Astrocyte of the spinal cord (primary cell): ENCODE results near the gene MAP3K1.

Experiments used
- DNase-seq: peaks from one replicate; pipeline ENCODE4 v3.0.0; 2011; ENCODE audit warnings: low read depth, low spot score
- H3K4me3 ChIP-seq: 2 replicates; pipeline ENCODE4 v1.5.1; 2011; ENCODE audit warnings: low read depth, mild to moderate bottlenecking, low read length, moderate library complexity
- in situ Hi-C: cut with HindIII; loops from 2 replicates; pipeline ENCODE4 v1.10.0; 2017; ENCODE audit warnings: low sequenced_read_pairs
- TF ChIP-seq, protein P1 (sequence below): IDR thresholded peaks from 2 replicates; pipeline ENCODE4 v1.5.1; 2012; ENCODE audit warnings: low read depth, mild to moderate bottlenecking, low read length, inconsistent platforms

The MAP3K1 gene

DNA sequence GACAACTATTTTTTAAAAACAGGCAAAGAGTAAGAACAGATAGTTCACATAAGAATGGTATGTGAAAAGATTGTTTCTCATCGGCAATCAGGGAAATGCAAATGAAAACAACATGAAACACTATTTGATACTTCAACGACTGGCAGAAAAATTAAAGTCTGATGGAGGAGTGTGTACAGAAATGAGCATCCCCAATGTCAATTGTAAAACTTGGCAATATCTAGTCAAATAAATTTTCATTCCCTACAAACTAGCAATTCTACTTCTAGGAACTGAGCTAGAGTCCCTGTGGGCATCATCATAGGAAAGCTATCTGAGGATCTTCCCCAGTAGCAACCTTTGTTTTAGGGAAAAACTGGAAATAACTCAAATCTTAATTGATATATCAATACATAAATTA lies 29.0 kb upstream of the MAP3K1 start:
- no peak for DNase-seq
- TF ChIP-seq, protein P1, sequence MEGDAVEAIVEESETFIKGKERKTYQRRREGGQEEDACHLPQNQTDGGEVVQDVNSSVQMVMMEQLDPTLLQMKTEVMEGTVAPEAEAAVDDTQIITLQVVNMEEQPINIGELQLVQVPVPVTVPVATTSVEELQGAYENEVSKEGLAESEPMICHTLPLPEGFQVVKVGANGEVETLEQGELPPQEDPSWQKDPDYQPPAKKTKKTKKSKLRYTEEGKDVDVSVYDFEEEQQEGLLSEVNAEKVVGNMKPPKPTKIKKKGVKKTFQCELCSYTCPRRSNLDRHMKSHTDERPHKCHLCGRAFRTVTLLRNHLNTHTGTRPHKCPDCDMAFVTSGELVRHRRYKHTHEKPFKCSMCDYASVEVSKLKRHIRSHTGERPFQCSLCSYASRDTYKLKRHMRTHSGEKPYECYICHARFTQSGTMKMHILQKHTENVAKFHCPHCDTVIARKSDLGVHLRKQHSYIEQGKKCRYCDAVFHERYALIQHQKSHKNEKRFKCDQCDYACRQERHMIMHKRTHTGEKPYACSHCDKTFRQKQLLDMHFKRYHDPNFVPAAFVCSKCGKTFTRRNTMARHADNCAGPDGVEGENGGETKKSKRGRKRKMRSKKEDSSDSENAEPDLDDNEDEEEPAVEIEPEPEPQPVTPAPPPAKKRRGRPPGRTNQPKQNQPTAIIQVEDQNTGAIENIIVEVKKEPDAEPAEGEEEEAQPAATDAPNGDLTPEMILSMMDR = no peak
- in situ Hi-C loops = no loop called here
- no peak overlapping the region for H3K4me3 ChIP-seq

DNA sequence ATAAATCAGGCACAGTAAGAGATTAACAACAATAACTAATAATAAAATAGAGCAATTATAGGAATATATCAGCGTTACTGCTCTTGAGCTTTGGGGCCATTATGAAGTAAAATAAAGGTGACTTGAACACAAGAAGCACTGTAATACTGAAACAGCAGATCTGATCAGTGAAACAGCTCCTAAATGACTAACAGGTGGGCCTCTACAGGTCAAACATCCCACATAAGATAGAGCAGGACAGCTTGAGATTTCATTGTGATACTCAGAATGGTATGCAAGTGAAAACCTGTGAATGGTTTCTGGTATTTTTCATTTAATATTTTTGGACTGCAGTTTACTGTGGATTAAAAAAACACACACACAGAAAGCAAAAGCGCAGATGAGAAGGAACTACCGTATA lies 24.0 kb upstream of the MAP3K1 start:
- TF ChIP-seq, protein P1 = no peak
- DNase-seq = no peak
- no peak overlapping the region for H3K4me3 ChIP-seq
- in situ Hi-C loops = no loop called here

DNA sequence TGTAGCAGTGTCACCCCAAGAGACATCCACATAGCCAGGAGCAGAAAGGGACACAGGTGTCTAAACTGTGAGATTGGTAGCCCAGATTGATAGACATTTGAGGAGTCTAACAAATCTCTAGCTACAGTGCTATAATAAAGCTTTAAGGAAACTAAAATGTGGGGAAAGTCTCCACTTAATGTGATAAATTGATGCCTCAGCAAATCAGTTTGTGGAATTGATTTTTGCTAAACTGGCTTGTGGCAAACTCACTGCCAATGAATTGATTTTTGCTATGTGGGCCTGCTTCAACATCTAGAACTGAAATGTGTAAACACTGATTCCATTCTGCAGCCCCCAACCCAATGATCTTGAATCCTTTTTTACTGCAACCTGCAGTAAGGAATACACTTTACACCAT lies 16.8 kb upstream of the MAP3K1 start:
- TF ChIP-seq, protein P1 = no peak
- DNase-seq = no peak
- in situ Hi-C loops = no loop called here
- H3K4me3 ChIP-seq = no peak overlapping the region

DNA sequence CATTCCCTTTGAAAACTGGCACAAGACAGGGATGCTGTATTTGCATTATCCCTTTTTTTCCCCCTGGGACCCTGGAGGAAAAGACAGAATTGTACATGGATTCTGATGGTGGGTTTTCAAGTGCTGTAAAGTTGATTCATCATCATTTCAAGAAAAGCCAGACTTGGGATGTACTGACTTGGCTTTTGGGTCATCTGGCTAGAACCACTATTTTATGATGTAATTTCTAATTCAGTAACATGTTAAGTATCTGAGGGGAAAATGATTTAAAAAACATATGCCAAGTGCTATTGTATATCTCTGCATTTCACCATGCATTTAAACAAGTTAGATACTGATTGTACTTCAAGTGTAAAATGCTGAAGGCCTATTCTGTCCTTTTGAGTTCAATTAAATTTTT lies 15.2 kb upstream of the MAP3K1 start:
- TF ChIP-seq, protein P1 = no peak
- in situ Hi-C loops = no loop called here
- DNase-seq = no peak
- no peak overlapping the region for H3K4me3 ChIP-seq

DNA sequence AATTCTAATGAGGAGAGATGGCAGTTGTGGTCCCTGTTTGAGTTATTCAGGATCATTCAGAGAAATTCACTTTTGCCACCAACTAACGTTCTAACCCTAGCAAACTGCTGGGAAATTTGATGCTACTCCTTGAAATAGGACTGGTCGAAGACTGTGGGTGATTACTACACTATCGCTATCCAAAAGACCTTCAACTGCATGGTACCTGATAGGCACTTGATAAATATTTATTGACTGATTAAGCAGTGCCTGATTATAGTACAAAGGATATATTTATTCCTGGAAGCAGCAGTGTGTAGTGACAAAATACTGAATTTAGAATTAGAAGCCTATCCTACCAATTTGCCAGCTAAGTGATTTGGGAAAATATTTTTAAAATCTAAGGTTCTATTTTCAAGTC lies 14.1 kb upstream of the MAP3K1 start:
- in situ Hi-C loops = no loop called here

DNA sequence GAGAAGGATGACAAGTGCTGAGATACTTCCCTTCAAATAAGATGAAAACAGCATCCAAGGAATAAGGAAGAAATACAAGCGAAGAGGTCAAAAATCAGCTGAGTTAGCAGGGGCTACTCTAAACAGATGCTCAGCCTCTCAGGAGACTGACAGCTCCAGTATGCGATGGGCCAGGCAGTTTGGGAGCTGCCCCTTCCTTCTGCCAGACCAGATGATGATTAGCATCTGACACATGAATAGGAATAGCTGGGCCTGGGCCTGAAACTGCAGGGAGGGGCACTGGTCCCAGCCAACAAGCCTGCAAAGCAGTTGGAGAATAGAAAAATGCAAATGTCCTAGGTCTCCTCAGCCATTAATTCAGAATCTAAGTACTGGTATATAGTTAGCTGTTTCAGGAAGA lies 13.1 kb upstream of the MAP3K1 start:
- in situ Hi-C loops = no loop called here
- DNase-seq = no peak
- TF ChIP-seq, protein P1 = no peak
- no peak overlapping the region for H3K4me3 ChIP-seq

More for the DNA sequence above, 14.1 kb upstream of the MAP3K1 start:
- DNase-seq = no peak
- H3K4me3 ChIP-seq = no peak overlapping the region
- TF ChIP-seq, protein P1 = no peak

DNA sequence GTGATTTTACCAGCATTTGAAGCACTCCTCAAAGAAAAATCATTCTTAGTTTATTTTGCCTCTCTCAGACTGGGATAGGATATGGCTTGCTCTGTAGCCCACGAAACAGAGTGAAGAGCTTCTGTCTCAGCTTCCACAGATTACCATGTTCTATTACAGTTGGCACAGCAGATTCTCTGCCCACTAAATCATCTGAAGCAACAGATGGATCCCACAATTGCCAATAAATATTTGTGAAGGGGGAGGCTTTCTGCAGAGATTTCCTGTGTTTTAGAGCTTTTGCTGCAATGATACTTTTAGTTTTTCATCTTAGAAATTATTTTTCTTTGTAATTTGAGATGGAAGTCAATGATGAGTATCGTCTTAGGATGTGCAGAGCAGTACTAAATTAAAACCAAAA lies 12.3 kb upstream of the MAP3K1 start:
- H3K4me3 ChIP-seq = no peak overlapping the region
- in situ Hi-C loops = no loop called here
- DNase-seq = no peak
- TF ChIP-seq, protein P1 = no peak
